ENCODE measurements around the gene NFE2L2.
"Not testable (repeated sequence)": the region's sequence is repeated elsewhere in the genome, so short reads cannot be mapped to it uniquely, and the experiment has no call there.

The NFE2L2 gene

DNA sequence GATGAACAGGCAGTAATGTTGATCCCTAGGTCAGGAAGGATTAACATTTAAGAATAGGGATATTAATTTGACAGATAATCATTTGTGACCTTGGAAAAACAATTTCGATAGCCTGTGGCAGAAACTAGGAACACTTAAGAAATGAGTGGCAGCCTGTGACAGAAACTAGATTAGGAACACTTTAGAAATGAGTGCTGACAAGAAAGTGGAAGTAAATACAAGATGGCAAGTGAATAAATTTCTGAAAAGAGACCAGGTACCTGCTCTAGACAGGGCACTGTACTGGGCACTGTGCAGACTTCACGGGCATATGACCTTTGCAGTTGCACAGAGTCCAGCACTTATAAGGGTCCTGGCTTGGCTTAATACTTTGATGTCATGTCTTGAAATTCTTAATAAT, 57.4 kb downstream of the NFE2L2 start:
- DNase-seq (ENCODE audit: low spot score in 2 of 2), result no peak

GRCh38 chr2:177204417-177204816, 60.1 kb downstream of the NFE2L2 start:
- Histone ChIP-seq H3K4me1 (peaks cover 9% of the 10 kb centered on the region; the same call in 1 of the 2 replicates), H3K9me3 (no peaks in the 10 kb centered on the region), H3K36me3 (replicated peaks) (no peaks in the 10 kb centered on the region), H3K4me3 (no peak overlapping the region), H3K27me3 (ENCODE audit: low read depth) (no peaks in the 10 kb centered on the region)
- in situ Hi-C loops (cut with MboI; ENCODE audit: low sequenced_read_pairs), result no loop called here
- DNase-seq (ENCODE audit: low spot score in 2 of 2), result no peak

More for the DNA sequence above, 57.4 kb downstream of the NFE2L2 start:
- H3K36me3 ChIP-seq (replicated peaks), result no peaks in the 10 kb centered on the region
- no peak overlapping the region for H3K4me3 ChIP-seq
- in situ Hi-C loops (cut with MboI; ENCODE audit: low sequenced_read_pairs), result no loop called here
- H3K4me1 ChIP-seq, result peaks cover 9% of the 10 kb centered on the region
- H3K9me3 ChIP-seq, result no peaks in the 10 kb centered on the region
- H3K27me3 ChIP-seq (ENCODE audit: low read depth), result no peaks in the 10 kb centered on the region

GRCh38 chr2:177201919-177202346, 62.6 kb downstream of the NFE2L2 start:
- in situ Hi-C loops (cut with MboI; ENCODE audit: low sequenced_read_pairs), result no loop called here
- no peaks in the 10 kb centered on the region for H3K36me3 ChIP-seq (replicated peaks)
- no peak for DNase-seq (ENCODE audit: low spot score in 2 of 2)

GRCh38 chr2:177200419-177200818, 64.1 kb downstream of the NFE2L2 start:
- H3K9me3 ChIP-seq; H3K27me3 ChIP-seq (ENCODE audit: low read depth); H3K36me3 ChIP-seq (replicated peaks); DNase-seq (ENCODE audit: low spot score in 2 of 2); H3K4me3 ChIP-seq; H3K4me1 ChIP-seq; in situ Hi-C loops (cut with MboI; ENCODE audit: low sequenced_read_pairs): not testable (repeated sequence)

More at GRCh38 chr2:177201919-177202346, 62.6 kb downstream of the NFE2L2 start:
- H3K9me3 ChIP-seq, result no peaks in the 10 kb centered on the region
- H3K27me3 ChIP-seq (ENCODE audit: low read depth), result no peaks in the 10 kb centered on the region
- peaks cover 9% of the 10 kb centered on the region; the same call in 1 of the 2 replicates for H3K4me1 ChIP-seq
- H3K4me3 ChIP-seq, result no peak overlapping the region

DNA sequence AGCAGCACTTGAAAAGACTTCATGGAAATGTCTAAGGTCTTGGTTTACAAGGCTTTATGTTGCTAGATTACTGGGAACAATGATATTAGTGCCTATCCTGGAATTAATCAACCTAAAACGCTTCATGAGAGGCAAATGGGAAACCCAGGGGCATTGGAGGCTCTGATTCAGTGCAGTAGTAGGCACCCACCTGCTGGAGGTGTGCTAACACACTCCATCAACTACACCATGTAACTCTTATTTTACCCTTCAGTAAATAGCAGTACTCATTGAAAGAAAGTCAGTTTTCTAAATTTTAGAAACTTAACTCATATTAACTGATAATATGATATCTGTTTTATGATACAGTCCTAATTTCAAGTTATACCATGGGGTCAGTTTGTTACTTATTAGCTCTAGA, 69.3 kb downstream of the NFE2L2 start:
- no peaks in the 10 kb centered on the region for H3K27me3 ChIP-seq (ENCODE audit: low read depth)
- H3K9me3 ChIP-seq, result no peaks in the 10 kb centered on the region
- H3K36me3 ChIP-seq (replicated peaks), result no peaks in the 10 kb centered on the region
- H3K4me1 ChIP-seq, result no peaks in the 10 kb centered on the region
- H3K4me3 ChIP-seq, result no peak overlapping the region
- in situ Hi-C loops (cut with MboI; ENCODE audit: low sequenced_read_pairs), result no loop called here
- DNase-seq (ENCODE audit: low spot score in 2 of 2), result no peak

DNA sequence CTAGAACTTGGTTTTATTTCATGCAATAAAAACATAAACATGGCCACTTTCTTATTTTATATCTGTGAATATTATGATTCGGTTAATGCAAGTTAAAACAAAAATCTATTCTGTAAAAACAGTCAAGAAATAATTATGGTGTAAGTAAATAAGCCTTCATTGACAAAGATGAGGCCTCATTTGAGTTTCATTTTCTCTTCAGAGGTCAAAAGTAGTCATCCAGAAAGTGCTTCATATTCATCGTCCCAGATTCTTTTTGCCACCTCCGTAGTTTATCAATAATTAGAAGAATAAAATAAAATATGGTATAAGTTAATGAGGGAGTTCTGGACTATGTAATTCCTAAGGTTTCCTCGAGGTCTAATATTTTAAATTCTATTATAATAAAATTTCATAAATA, 71.3 kb downstream of the NFE2L2 start:
- H3K9me3 ChIP-seq, result no peaks in the 10 kb centered on the region
- H3K36me3 ChIP-seq (replicated peaks), result no peaks in the 10 kb centered on the region
- DNase-seq (ENCODE audit: low spot score in 2 of 2), result no peak
- no peak overlapping the region for H3K4me3 ChIP-seq
- no peaks in the 10 kb centered on the region for H3K4me1 ChIP-seq
- H3K27me3 ChIP-seq (ENCODE audit: low read depth), result no peaks in the 10 kb centered on the region
- in situ Hi-C loops (cut with MboI; ENCODE audit: low sequenced_read_pairs), result no loop called here

DNA sequence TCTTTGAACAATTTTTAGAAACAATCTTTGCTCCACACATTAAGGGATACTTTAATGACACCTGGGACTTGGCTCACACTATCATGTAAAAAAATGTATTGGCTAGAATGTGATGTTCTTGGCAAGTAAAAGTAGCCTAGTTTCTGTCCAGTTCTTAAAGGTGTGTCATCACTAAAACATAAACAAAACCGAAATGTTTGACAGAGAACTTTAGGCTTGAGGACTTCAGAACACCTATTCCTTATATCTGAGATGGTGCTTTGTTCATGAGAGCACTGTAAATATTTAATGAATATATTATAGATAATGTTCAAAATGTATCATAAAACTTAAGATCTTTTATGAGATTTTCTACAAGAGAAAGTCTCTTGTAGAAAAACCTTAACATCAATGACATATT, 71.7 kb downstream of the NFE2L2 start:
- no peak for DNase-seq (ENCODE audit: low spot score in 2 of 2)
- Histone ChIP-seq H3K4me3 (no peak overlapping the region), H3K27me3 (ENCODE audit: low read depth) (no peaks in the 10 kb centered on the region), H3K36me3 (replicated peaks) (no peaks in the 10 kb centered on the region), H3K9me3 (no peaks in the 10 kb centered on the region), H3K4me1 (no peaks in the 10 kb centered on the region)
- in situ Hi-C loops (cut with MboI; ENCODE audit: low sequenced_read_pairs), result no loop called here

DNA sequence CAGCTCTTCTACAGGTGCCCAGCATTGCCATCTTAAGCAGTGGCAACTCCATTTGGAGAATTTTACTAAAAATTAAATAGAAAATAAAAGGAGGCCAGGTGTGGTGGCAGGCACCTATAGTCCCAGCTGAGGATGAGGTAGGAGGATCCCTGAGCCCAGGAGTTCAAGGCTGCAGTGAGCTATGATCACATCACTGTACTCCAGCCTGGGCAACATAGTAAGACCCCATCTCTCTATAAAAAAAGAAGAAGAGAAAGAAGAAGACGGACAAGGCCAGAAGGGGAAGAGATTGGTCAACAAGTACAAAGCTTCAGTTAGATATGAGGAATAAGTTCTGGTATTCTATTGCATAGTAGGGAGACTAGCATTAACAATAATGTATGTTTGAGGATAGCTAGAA, 73.6 kb downstream of the NFE2L2 start:
- no peaks in the 10 kb centered on the region for H3K36me3 ChIP-seq (replicated peaks)
- no peak for DNase-seq (ENCODE audit: low spot score in 2 of 2)
- H3K27me3 ChIP-seq (ENCODE audit: low read depth), result no peaks in the 10 kb centered on the region
- H3K4me3 ChIP-seq, result no peak overlapping the region
- H3K9me3 ChIP-seq, result no peaks in the 10 kb centered on the region
- no peaks in the 10 kb centered on the region for H3K4me1 ChIP-seq
- in situ Hi-C loops (cut with MboI; ENCODE audit: low sequenced_read_pairs), result no loop called here

- in situ Hi-C loops (cut with MboI; ENCODE audit: low sequenced_read_pairs), result no loop called here
- DNase-seq (ENCODE audit: low spot score in 2 of 2), result no peak
- H3K36me3 ChIP-seq (replicated peaks), result no peaks in the 10 kb centered on the region
- no peak overlapping the region for H3K4me3 ChIP-seq
- no peaks in the 10 kb centered on the region for H3K27me3 ChIP-seq (ENCODE audit: low read depth)
- no peaks in the 10 kb centered on the region for H3K9me3 ChIP-seq
- no peaks in the 10 kb centered on the region for H3K4me1 ChIP-seq
Observed at GRCh38 chr2:177188482-177189469, 75.8 kb downstream of the NFE2L2 start.

GRCh38 chr2:177187631-177188312, 76.8 kb downstream of the NFE2L2 start:
- H3K4me3 ChIP-seq, result no peak overlapping the region
- H3K4me1 ChIP-seq, result no peaks in the 10 kb centered on the region
- H3K27me3 ChIP-seq (ENCODE audit: low read depth), result no peaks in the 10 kb centered on the region
- no peaks in the 10 kb centered on the region for H3K9me3 ChIP-seq
- no peak for DNase-seq (ENCODE audit: low spot score in 2 of 2)
- no peaks in the 10 kb centered on the region for H3K36me3 ChIP-seq (replicated peaks)
- in situ Hi-C loops (cut with MboI; ENCODE audit: low sequenced_read_pairs), result no loop called here

GRCh38 chr2:177186038-177186437, 78.5 kb downstream of the NFE2L2 start:
- H3K4me1 ChIP-seq; DNase-seq (ENCODE audit: low spot score in 2 of 2); H3K9me3 ChIP-seq; H3K36me3 ChIP-seq (replicated peaks); H3K4me3 ChIP-seq; H3K27me3 ChIP-seq (ENCODE audit: low read depth); in situ Hi-C loops (cut with MboI; ENCODE audit: low sequenced_read_pairs): not testable (repeated sequence)

DNA sequence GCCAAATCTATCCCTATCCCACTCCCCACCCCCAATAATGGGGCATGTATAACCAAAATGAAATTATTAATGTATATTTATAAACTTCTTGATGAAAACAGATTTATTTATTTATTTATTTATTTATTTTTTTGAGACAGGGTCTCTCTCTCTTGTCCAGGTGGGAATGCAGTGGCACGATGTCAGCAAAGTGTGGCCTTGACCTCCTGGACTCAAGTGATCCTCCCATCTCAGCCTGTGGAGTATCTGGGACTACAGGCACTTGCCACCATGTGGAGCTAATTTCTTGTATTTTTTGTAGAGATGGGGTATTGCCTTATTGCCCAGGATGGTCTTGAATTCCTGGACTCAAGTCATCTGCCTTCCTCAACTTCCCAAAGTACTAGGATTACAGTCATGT, 79.9 kb downstream of the NFE2L2 start:
- Histone ChIP-seq H3K27me3 (ENCODE audit: low read depth) (no peaks in the 10 kb centered on the region), H3K36me3 (replicated peaks) (no peaks in the 10 kb centered on the region), H3K4me1 (no peaks in the 10 kb centered on the region), H3K9me3 (no peaks in the 10 kb centered on the region), H3K4me3 (no peak overlapping the region)
- in situ Hi-C loops (cut with MboI; ENCODE audit: low sequenced_read_pairs), result no loop called here
- no peak for DNase-seq (ENCODE audit: low spot score in 2 of 2)

DNA sequence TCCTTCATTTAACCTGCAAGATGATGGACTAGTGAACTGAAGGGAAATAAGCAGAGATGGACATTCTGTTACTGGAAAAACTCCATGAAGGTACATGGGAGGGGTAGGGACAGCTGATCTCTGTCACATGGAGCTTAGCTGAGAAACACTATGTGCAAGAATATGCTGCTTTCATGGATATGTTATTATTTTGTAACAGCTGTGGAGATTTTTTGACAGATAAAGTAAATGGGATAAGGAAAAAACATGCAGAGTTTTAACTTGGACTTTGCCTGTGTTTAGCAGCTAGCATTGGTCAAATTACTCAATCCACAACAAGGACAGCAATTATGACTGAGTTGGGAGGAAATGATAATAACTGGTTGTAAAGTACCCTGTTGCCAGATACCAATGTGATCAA, 80.7 kb downstream of the NFE2L2 start:
- no peaks in the 10 kb centered on the region for H3K36me3 ChIP-seq (replicated peaks)

More for the DNA sequence above, 80.7 kb downstream of the NFE2L2 start:
- H3K4me3 ChIP-seq, result no peak overlapping the region
- no peaks in the 10 kb centered on the region for H3K9me3 ChIP-seq
- H3K4me1 ChIP-seq, result no peaks in the 10 kb centered on the region
- DNase-seq (ENCODE audit: low spot score in 2 of 2), result no peak
- in situ Hi-C loops (cut with MboI; ENCODE audit: low sequenced_read_pairs), result no loop called here
- no peaks in the 10 kb centered on the region for H3K27me3 ChIP-seq (ENCODE audit: low read depth)

All from HAP-1 (cell line).